ENCODE results near the gene NAV2.

The NAV2 gene

DNA sequence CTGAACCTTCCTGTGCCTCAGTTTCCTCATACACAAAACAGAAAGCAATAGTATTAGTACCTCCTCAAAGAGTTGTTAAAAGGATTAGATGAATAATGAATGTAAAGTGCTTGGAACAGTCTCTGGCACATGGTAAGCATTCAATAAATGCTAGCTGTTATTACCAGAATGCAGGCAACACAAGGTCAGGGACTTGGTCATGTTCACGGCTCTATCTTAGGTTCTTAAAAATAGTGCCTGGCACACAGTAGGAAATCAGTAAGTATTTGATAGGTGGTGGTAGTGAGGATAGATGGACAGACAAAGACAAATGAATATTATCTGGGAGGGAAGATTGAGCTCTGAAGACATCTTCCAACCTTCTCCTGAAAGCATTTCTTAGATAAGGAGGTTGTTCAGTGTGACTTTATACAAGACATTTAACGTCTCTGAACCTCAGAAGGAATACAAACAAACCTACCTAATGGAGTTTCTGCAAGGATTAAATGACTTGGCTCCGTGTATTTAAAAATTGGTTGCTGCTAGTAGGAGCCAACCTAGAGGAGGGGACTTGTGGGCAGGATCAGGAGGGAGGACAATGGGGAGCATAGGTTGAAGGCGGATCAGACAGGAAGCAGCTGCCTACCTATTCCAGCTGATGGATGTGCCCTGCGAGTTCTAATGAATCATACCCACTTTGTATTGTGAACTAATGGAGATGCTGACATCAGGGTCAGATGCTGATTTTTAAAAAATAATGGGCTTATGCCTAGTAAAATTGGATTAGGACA lies 353.6 kb downstream of the NAV2 start:
- no peak for DNase-seq
- Mint-ChIP-seq H3K4me1 (peaks cover 37% of the 10 kb centered on the region), H3K36me3 (ENCODE audit: low read depth) (peaks cover 55% of the 10 kb centered on the region), H3K4me3 (no peak overlapping the region), H3K9me3 (peaks cover 3% of the 10 kb centered on the region), H3K27ac (peak overlapping the region; percentile 14), H3K27me3 (ENCODE audit: low read depth, poor library complexity) (no peaks in the 10 kb centered on the region)
- TF ChIP-seq CTCF (IDR thresholded peaks at IDR 0.05), result no peak

GRCh38 chr11:20066783-20067156 lies 354.1 kb downstream of the NAV2 start:
- Mint-ChIP-seq H3K9me3 (peaks cover 9% of the 10 kb centered on the region), H3K27me3 (ENCODE audit: low read depth, poor library complexity) (no peaks in the 10 kb centered on the region), H3K36me3 (ENCODE audit: low read depth) (peaks cover 58% of the 10 kb centered on the region), H3K4me1 (peaks cover 37% of the 10 kb centered on the region), H3K27ac (no peak overlapping the region), H3K4me3 (no peak overlapping the region)
- no peak for TF ChIP-seq CTCF (IDR thresholded peaks at IDR 0.05)
- no peak for DNase-seq

DNA sequence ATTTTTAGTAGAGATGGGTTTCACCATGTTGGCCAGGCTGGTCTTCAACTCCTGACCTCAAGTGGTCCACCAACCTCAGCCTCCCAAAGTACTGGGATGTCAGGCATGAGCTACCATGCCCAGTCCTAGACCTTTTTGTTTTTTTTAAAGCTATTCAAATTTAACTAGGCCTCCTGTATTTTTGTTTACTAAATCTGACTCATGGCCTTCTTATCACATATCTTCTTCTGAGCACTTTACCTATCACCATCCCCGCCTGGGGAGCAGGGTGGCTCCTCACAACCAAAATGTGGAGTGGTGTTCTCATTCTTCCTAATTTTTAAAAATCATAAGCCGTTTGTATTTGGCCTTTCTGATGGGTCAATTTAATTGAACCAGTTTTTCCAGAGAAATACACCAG lies 355.0 kb downstream of the NAV2 start:
- H3K36me3 Mint-ChIP-seq (ENCODE audit: low read depth), result peaks cover 67% of the 10 kb centered on the region
- TF ChIP-seq CTCF (IDR thresholded peaks at IDR 0.05), result no peak
- no peak overlapping the region for H3K27ac Mint-ChIP-seq
- peaks cover 37% of the 10 kb centered on the region for H3K4me1 Mint-ChIP-seq
- DNase-seq, result no peak
- H3K9me3 Mint-ChIP-seq, result peaks cover 18% of the 10 kb centered on the region
- H3K27me3 Mint-ChIP-seq (ENCODE audit: low read depth, poor library complexity), result no peaks in the 10 kb centered on the region
- no peak overlapping the region for H3K4me3 Mint-ChIP-seq

DNA sequence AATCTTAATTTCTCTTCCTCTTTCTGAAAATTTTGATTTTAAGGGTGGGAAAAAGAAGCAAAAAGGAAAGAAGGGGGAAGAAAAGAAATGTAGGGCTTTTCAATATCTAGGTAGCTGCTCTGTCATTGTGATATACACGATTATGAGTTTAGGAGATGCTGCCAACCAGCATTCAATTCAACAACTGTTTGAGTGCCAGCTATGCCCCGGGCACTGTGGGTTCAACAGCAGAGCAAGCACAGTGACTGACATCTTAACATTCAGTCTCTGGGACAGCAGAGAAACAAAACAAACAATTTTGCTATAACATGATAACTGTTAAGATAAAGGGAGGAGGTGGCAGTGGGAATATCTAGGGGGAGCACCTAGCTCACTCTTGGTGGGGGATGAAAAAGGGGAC lies 356.1 kb downstream of the NAV2 start:
- Mint-ChIP-seq H3K36me3 (ENCODE audit: low read depth) (peaks cover 68% of the 10 kb centered on the region), H3K27ac (peak overlapping the region; percentile 40), H3K4me3 (no peak overlapping the region), H3K27me3 (ENCODE audit: low read depth, poor library complexity) (no peaks in the 10 kb centered on the region), H3K4me1 (peaks cover 37% of the 10 kb centered on the region), H3K9me3 (peaks cover 28% of the 10 kb centered on the region)
- DNase-seq, result no peak
- no peak for TF ChIP-seq CTCF (IDR thresholded peaks at IDR 0.05)

DNA sequence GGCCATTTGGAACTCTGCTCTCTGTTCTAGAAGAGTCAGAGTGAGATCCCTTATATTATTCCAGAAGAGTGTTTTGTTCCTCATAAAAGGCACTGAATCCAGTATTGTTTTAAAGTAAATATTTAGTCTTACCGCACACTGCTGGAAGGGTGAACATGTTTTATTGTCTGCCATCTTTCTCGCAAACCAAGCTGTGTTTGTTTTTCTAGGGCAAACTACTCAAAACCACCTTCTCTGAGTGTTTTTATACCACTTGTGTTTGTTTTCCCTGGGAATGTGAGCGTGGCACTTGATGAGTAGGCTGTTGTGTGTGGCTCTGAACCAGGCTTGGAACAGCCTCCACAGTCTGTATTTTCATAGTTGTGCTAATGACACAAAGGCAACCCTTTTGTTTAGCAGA lies 357.8 kb downstream of the NAV2 start:
- H3K4me1 Mint-ChIP-seq, result peaks cover 43% of the 10 kb centered on the region
- peaks cover 44% of the 10 kb centered on the region for H3K9me3 Mint-ChIP-seq
- peak overlapping the region; percentile 76 for H3K27ac Mint-ChIP-seq
- peaks cover 83% of the 10 kb centered on the region for H3K36me3 Mint-ChIP-seq (ENCODE audit: low read depth)
- no peak for DNase-seq
- no peaks in the 10 kb centered on the region for H3K27me3 Mint-ChIP-seq (ENCODE audit: low read depth, poor library complexity)
- H3K4me3 Mint-ChIP-seq, result no peak overlapping the region
- TF ChIP-seq CTCF (IDR thresholded peaks at IDR 0.05), result no peak

DNA sequence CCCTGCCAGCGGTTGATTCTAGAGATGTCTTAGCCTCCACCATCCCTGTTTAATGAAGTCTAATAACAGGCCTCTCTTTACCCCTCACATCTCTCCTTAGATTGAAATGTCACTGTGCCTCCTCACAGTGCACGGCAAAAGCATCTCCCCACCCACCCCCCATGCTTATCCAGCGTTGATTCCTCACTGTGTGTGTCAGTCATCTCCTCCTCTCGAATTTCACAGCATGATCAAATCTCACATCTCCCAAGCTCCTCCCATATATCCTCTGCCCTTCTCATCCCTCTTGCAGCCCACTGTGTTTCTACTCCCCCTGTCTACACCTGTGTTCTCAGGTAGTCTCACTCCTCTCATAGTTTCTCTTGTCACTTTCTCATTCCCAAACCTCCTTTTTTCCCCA lies 363.0 kb downstream of the NAV2 start:
- no peak for TF ChIP-seq CTCF (IDR thresholded peaks at IDR 0.05)
- peaks cover 91% of the 10 kb centered on the region for H3K36me3 Mint-ChIP-seq (ENCODE audit: low read depth)

More for the DNA sequence above, 363.0 kb downstream of the NAV2 start:
- DNase-seq, result no peak
- peak overlapping the region; percentile 12 for H3K27ac Mint-ChIP-seq
- peaks cover 44% of the 10 kb centered on the region for H3K9me3 Mint-ChIP-seq
- H3K4me1 Mint-ChIP-seq, result peaks cover 24% of the 10 kb centered on the region
- peaks cover 5% of the 10 kb centered on the region for H3K27me3 Mint-ChIP-seq (ENCODE audit: low read depth, poor library complexity)
- H3K4me3 Mint-ChIP-seq, result peak overlapping the region; percentile 15
